SK-N-SH (cell line): ENCODE measurements around the gene MYO1C.

Experiments used
- CTCF ChIP-seq: fragments of 200-600 bp; sonication (generic); IDR thresholded peaks from 2 replicates; pipeline ENCODE4 v1.6.1; 2017; ENCODE audit warnings: antibody characterized with exemption, mild to moderate bottlenecking, moderate library complexity
- GATA2 ChIP-seq: sonication (generic); formaldehyde crosslinking; IDR thresholded peaks from 2 replicates; pipeline ENCODE4 v1.5.0; 2020; ENCODE audit warnings: mild to moderate bottlenecking, missing genetic modification reagents
- MXI1 ChIP-seq: IDR thresholded peaks from 2 replicates; pipeline ENCODE4 v1.6.1; 2012; ENCODE audit warnings: mild to moderate bottlenecking, low read depth, low read length, improper control_type of control experiment
- POLR2AphosphoS5 ChIP-seq: IDR thresholded peaks from 2 replicates; pipeline ENCODE4 v1.6.1; 2012; ENCODE audit warnings: low read depth, low read length
- SIN3A ChIP-seq: IDR thresholded peaks from 2 replicates; pipeline ENCODE4 v1.6.1; 2012; ENCODE audit warnings: low read depth, mild to moderate bottlenecking, low read length, moderate library complexity, borderline replicate concordance
- TCF12 ChIP-seq: IDR thresholded peaks from 2 replicates; pipeline ENCODE4 v1.4.0; 2012
- USF2 ChIP-seq: fragments of 150-350 bp; IDR thresholded peaks from 2 replicates; pipeline ENCODE4 v1.6.1; 2017; ENCODE audit warnings: antibody characterized with exemption, low read length, low read depth, borderline replicate concordance
- TF ChIP-seq, protein P1 (sequence below): IDR thresholded peaks from 2 replicates; pipeline ENCODE4 v1.4.0; 2012; ENCODE audit warnings: low read depth

DNA sequence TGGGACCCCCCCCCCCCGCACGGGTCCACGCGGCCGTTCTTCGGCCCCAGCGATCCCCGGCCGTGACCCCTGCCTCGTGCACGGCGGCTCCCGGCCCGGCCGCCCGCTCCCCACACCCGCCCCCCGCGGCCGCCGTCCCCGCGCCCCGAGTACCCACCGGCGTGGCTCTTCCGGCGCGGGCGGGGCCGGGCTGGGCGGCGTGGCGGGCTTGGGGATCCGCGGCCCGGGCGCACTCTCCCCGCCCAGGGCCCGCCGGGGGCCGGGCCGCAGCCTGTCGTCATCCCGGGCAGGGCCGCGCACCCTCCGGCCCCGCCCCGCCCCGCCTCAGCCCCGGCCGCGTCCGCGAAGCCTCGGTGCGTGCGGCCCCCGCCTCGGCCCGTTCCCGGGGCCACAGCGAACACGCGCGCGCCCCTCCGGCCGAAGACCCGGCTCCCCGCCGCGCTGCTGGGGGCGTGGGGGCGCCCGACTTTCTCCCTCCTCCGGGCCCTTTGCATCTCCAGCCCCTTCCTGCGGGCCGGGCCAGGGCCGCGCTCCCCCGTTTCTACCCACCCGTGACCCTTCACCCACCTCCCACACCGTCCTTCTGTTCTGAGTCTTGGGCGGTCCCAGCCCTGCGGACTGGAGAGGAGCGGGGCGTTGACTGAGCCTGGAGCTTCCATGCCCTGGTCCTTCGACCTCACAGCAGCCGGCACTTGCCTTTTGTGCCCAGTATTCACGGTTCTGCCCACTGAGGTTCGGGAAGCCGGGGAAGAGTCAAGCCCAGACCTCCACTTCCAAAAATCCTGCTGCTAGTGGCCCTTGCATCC, 840 bp downstream of the MYO1C start:
- TF ChIP-seq CTCF (no peak), USF2 (no peak), TCF12 (no peak), GATA2 (CRISPR knock-in tag) (no peak), POLR2AphosphoS5 (peak; percentile 16; the same call in 1 of the 2 replicates), SIN3A (no peak), MXI1 (no peak; the same call in 1 of the 2 replicates)
- TF ChIP-seq, protein P1, sequence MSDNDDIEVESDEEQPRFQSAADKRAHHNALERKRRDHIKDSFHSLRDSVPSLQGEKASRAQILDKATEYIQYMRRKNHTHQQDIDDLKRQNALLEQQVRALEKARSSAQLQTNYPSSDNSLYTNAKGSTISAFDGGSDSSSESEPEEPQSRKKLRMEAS, result no peak
